DND-41 (cell line): Measurements from ENCODE around the gene CHKB.

ENCODE experiments used
- ATAC-seq: fragments of 200-7000 bp; cut with Tn5 transposase; 3 replicates; pipeline ENCODE4 v1.9.1; 2021; ENCODE audit warnings: low read depth; ENCODE audit not compliant: insufficient read depth
- DNase-seq: peaks from one replicate; pipeline ENCODE4 v3.0.0-alpha.2; 2020
- H2AFZ ChIP-seq: 2 replicates; pipeline ENCODE4 v1.6.0; 2012; ENCODE audit warnings: low read depth, low read length
- H3K27ac ChIP-seq: 2 replicates; pipeline ENCODE4 v1.5.1; 2012; ENCODE audit warnings: low read length, inconsistent platforms
- H3K27me3 ChIP-seq: fragments of 200-600 bp; sonication (generic); 2 replicates; pipeline ENCODE4 v1.6.0; 2012; ENCODE audit warnings: low read length, mild to moderate bottlenecking, inconsistent platforms; ENCODE audit not compliant: insufficient read depth, poor library complexity
- H3K36me3 ChIP-seq: 2 replicates; pipeline ENCODE4 v1.5.1; 2012; ENCODE audit warnings: low read length, inconsistent platforms; ENCODE audit not compliant: insufficient read depth
- H3K4me1 ChIP-seq: 2 replicates; pipeline ENCODE4 v1.5.1; 2012; ENCODE audit warnings: mild to moderate bottlenecking, low read length; ENCODE audit not compliant: insufficient read depth
- H3K4me2 ChIP-seq: 2 replicates; pipeline ENCODE4 v1.6.0; 2012; ENCODE audit warnings: mild to moderate bottlenecking, moderate library complexity, low read length, inconsistent platforms; ENCODE audit not compliant: insufficient read depth
- H3K4me3 ChIP-seq, 2 experiments: fragments of 200-600 bp in 1 of 2; shearing (Covaris generic) in 1 of 2; 2 replicates each; pipeline ENCODE4 v1.5.1; 2012 to 2016; ENCODE audit warnings: inconsistent platforms in 2 of 2, low read length in 2 of 2, mild to moderate bottlenecking in 2 of 2, low read depth in 1 of 2, moderate library complexity in 1 of 2
- H3K79me2 ChIP-seq: 2 replicates; pipeline ENCODE4 v1.6.0; 2012; ENCODE audit warnings: low read length, inconsistent platforms; ENCODE audit not compliant: insufficient read depth
- H3K9ac ChIP-seq: 2 replicates; pipeline ENCODE4 v1.6.0; 2012; ENCODE audit warnings: low read depth, mild to moderate bottlenecking, inconsistent platforms, low read length, moderate library complexity
- H3K9me3 ChIP-seq: 2 replicates; pipeline ENCODE4 v1.5.1; 2012; ENCODE audit warnings: low read length, moderate library complexity, mild to moderate bottlenecking, inconsistent platforms; ENCODE audit not compliant: insufficient read depth, severe bottlenecking
- H4K20me1 ChIP-seq: 2 replicates; pipeline ENCODE4 v1.6.0; 2012; ENCODE audit warnings: low read length; ENCODE audit not compliant: insufficient read depth
- CTCF ChIP-seq: IDR thresholded peaks from 2 replicates; pipeline ENCODE4 v1.5.1; 2012; ENCODE audit warnings: borderline replicate concordance, low read length, moderate library complexity, mild to moderate bottlenecking; ENCODE audit not compliant: poor library complexity, severe bottlenecking; ENCODE audit errors: extremely low read depth
- EZH2 ChIP-seq: IDR thresholded peaks from 3 replicates; pipeline ENCODE4 v1.6.1; 2012; ENCODE audit warnings: borderline replicate concordance, low read depth, mild to moderate bottlenecking, moderate library complexity, low read length, inconsistent platforms; ENCODE audit not compliant: severe bottlenecking

The CHKB gene

DNA sequence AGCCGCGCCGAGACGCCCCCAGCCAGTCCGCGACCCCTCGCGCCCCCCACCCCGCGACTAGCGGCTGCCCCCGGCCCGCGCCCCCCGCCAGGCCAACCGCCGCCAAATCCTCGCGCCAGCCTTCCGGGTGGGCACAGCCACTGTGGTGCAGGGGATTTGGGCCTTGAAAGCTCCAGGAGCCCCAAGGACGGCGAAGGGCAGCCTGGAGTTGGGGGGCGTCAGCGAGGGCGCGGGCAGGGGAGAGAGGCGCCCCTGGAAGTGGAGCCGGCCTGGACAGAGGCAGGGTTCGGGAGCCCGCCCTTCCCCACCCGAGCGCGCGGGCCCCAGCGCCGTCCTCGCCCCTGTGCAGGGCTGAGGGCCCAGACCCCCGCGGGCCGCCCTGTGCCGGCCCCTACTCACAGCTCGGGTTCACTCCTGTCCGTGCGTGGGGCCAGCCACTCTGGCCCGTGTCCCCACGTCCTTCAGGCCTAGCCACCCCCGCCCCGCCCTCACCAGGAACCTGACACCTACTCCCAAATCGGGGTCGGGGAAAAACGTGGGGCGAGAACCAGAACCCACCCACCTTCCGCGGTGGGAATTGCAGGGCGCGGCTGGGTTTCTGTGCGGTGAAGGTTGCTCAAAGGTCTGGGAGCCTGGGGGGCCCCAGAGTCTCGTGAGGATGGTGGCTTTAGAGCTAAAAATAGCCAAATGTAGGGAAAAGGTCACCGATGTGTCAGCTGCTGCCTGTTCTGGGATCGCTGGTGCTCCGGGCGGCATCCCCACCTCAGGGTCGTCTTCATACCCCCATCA, 4.5 kb downstream of the CHKB start, which contains the start of gene CPT1B:
TSS of gene CPT1B (minus strand) at position 441 of the 789 bp plus-strand sequence. CDS start 512 bp downstream, outside the sequence.
- H4K20me1 ChIP-seq = peaks cover 16% of the 10 kb centered on the region
- H3K36me3 ChIP-seq = peaks cover 76% of the 10 kb centered on the region
- H3K79me2 ChIP-seq = peaks cover 16% of the 10 kb centered on the region
- no peak within 1 kb of the TSS for H3K9ac ChIP-seq
- TF ChIP-seq EZH2 (no peak), CTCF (no peak)
- H3K27ac ChIP-seq = no peak within 1 kb of the TSS
- H3K4me2 ChIP-seq = no peak within 1 kb of the TSS
- H3K4me3 ChIP-seq = no peak within 1 kb of the TSS
- H2AFZ ChIP-seq = no peak within 1 kb of the TSS
- H3K27me3 ChIP-seq = no peaks in the 10 kb centered on the region
- H3K9me3 ChIP-seq = no peaks in the 10 kb centered on the region
- ATAC-seq (no peak), DNase-seq (no peak)
- peaks cover 23% of the 10 kb centered on the region for H3K4me1 ChIP-seq

DNA sequence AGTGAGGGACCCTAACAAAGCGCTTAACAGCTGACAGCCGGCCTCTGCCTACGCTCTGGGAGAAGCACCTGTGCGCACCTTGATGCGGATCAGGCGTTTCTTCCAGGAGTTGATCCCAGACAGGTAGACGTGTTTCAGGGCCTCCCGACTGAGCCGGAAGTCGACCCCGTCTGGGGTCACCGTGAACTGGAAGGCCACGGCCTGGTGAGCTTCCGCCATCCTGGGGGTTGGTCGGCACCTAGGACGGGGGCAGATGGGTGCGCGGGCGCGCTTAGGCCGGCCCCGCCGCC, 5.0 kb downstream of the CHKB start:
- no peak overlapping the region for H3K4me3 ChIP-seq
- H3K9me3 ChIP-seq = no peaks in the 10 kb centered on the region
- no peak overlapping the region for H3K27ac ChIP-seq
- H3K4me1 ChIP-seq = peaks cover 23% of the 10 kb centered on the region
- H3K9ac ChIP-seq = no peak overlapping the region
- H4K20me1 ChIP-seq = peaks cover 16% of the 10 kb centered on the region
- TF ChIP-seq EZH2 (no peak), CTCF (no peak)
- H3K27me3 ChIP-seq = no peaks in the 10 kb centered on the region
- peaks cover 82% of the 10 kb centered on the region for H3K36me3 ChIP-seq
- no peak overlapping the region for H3K4me2 ChIP-seq
- peaks cover 15% of the 10 kb centered on the region for H3K79me2 ChIP-seq
- no peak for DNase-seq
- H2AFZ ChIP-seq = no peak overlapping the region
- ATAC-seq = no peak

GRCh38 chr22:50576806-50577696, 5.6 kb downstream of the CHKB start:
- Histone ChIP-seq H2AFZ (no peak overlapping the region), H4K20me1 (peaks cover 16% of the 10 kb centered on the region), H3K4me2 (no peak overlapping the region), H3K79me2 (peaks cover 11% of the 10 kb centered on the region), H3K9me3 (no peaks in the 10 kb centered on the region), H3K4me1 (peaks cover 22% of the 10 kb centered on the region), H3K4me3 (no peak overlapping the region), H3K36me3 (peaks cover 86% of the 10 kb centered on the region), H3K27me3 (no peaks in the 10 kb centered on the region), H3K9ac (no peak overlapping the region), H3K27ac (no peak overlapping the region)
- no peak for DNase-seq
- no peak for TF ChIP-seq CTCF
- TF ChIP-seq EZH2 = no peak
- no peak for ATAC-seq
